Ascending aorta (tissue), 2 donors: ENCODE data around the gene TARBP1. TPM values are rescaled to one million over a fixed set of nuclear protein-coding genes. Genes with fewer than 3 reads are reported as not detected.
A peak's percentile ranks its signal among the peaks of the same experiment; 100 is the strongest.

ENCODE experiments used
- DNase-seq, 2 donors: peaks; one replicate each; pipeline ENCODE4 v3.0.0-alpha.2; 2019; ENCODE audit warnings: low spot score in 2 of 2
- H3K27ac ChIP-seq, 2 donors: fragments of 200-600 bp; sonication (generic); one replicate each; pipeline ENCODE4 v1.5.1; 2016 to 2017; ENCODE audit warnings: mild to moderate bottlenecking in 1 of 2
- H3K27me3 ChIP-seq: fragments of 200-600 bp; sonication (generic); one replicate; pipeline ENCODE4 v1.5.1; 2017
- H3K36me3 ChIP-seq, 2 donors: fragments of 200-600 bp; sonication (generic); one replicate each; pipeline ENCODE4 v1.5.1; 2016
- H3K4me1 ChIP-seq, 2 donors: fragments of 200-600 bp; sonication (generic); one replicate each; pipeline ENCODE4 v1.5.1; 2016 to 2017; ENCODE audit warnings: mild to moderate bottlenecking in 1 of 2
- H3K4me3 ChIP-seq, 2 donors: fragments of 200-600 bp; sonication (generic); one replicate each; pipeline ENCODE4 v1.5.1; 2016 to 2017; ENCODE audit warnings: mild to moderate bottlenecking in 1 of 2
- H3K9me3 ChIP-seq, 2 donors: fragments of 200-600 bp; sonication (generic); one replicate each; pipeline ENCODE4 v1.5.1; 2016
- CTCF ChIP-seq, 3 experiments: fragments of 200-600 bp in 2 of 3; fragments of 450-650 bp in 1 of 3; sonication (generic) in 2 of 3; IDR thresholded peaks; one replicate each; pipeline ENCODE4 v1.5.1; 2016 to 2019; ENCODE audit warnings: antibody characterized with exemption in 3 of 3, mild to moderate bottlenecking in 1 of 3, moderate library complexity in 1 of 3
- intact Hi-C: fragments of 100-400 bp; cut with DNase I; formaldehyde crosslinking; loops from one replicate; pipeline ENCODE4 v1.15.1; 2023
- total RNA-seq: library from RNA; depleted of rRNA; stranded (reverse); fragments of >200 nt; gene quantifications from one replicate; pipeline ENCODE4 v1.1.0, GENCODE V29; 2016

The TARBP1 gene
- total RNA-seq, 1 donor from 2014 or later: 19.2 TPM

DNA sequence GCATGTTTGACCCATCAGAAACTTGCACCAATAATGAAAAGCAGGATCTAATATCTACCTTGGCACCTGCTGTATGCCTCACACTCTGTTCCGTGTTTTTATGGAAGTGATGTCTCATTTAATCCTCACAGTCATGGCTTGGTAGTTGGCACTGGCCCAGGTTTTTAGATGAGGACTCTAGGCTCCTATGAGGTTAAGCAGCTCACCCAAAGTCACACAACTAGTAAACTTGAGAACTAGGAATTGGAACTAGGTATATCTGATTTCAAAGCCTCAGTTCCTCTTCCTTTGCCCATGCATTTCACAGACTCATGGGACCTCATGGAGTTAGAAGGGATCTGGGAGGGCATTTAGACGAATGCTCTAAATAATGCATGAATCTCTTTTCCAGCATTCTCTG, 21.3 kb upstream of the TARBP1 start:
- intact Hi-C loops: no loop called here
- Histone ChIP-seq H3K4me3 (peak overlapping the region in 1 of 2 donors; percentile 49), H3K4me1 (peaks cover 8 to 29% of the 10 kb centered on the region in 2 donors), H3K27ac (peak overlapping the region; percentile 85 to 95), H3K9me3 (no peaks in the 10 kb centered on the region), H3K27me3 (no peaks in the 10 kb centered on the region), H3K36me3 (no peaks in the 10 kb centered on the region)
- peak in 1 of 2 donors; percentile 76 for DNase-seq
- TF ChIP-seq CTCF (IDR thresholded peaks at IDR 0.05): no peak

DNA sequence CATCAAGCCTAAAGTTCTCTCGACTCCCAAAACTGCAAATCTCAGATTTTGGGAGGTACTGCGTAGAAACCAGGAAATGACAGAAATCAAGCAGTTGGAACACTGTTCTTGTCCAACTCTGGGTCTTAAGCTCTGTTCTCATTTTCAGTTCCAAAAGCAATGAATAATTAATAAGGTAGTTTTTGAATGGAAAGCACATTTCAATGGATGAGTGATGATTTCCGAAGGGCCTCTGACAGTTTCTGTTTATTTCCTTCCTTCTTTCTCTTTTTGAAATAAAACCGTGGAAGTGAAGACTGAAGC, 20.9 kb upstream of the TARBP1 start:
- Histone ChIP-seq H3K4me3 (peak overlapping the region in 1 of 2 donors; percentile 49), H3K9me3 (no peaks in the 10 kb centered on the region), H3K4me1 (peaks cover 8 to 28% of the 10 kb centered on the region in 2 donors), H3K36me3 (no peaks in the 10 kb centered on the region), H3K27ac (peak overlapping the region; percentile 85 to 95), H3K27me3 (no peaks in the 10 kb centered on the region)
- no peak for TF ChIP-seq CTCF (IDR thresholded peaks at IDR 0.05)
- no peak for DNase-seq
- intact Hi-C loops: loop anchor here (1.0 to 5.0 kb wide), 9 partner anchors 33 to 1002 kb away; partner anchors contain the start of gene B3GALNT2

GRCh38 chr1:234499119-234499942, 20.4 kb upstream of the TARBP1 start:
- H3K36me3 ChIP-seq: no peaks in the 10 kb centered on the region
- H3K9me3 ChIP-seq: no peaks in the 10 kb centered on the region
- H3K4me3 ChIP-seq: peak overlapping the region; percentile 17 to 49
- peak; percentile 94 to 97 (median 94) for TF ChIP-seq CTCF (IDR thresholded peaks at IDR 0.05)
- intact Hi-C loops: loop anchor here (1.0 to 5.0 kb wide), 9 partner anchors 34 to 1003 kb away; partner anchors contain the start of gene B3GALNT2
- H3K27ac ChIP-seq: peak overlapping the region; percentile 85 to 95
- peak; percentile 71 to 96 for DNase-seq
- H3K4me1 ChIP-seq: peaks cover 8 to 30% of the 10 kb centered on the region in 2 donors
- no peaks in the 10 kb centered on the region for H3K27me3 ChIP-seq

DNA sequence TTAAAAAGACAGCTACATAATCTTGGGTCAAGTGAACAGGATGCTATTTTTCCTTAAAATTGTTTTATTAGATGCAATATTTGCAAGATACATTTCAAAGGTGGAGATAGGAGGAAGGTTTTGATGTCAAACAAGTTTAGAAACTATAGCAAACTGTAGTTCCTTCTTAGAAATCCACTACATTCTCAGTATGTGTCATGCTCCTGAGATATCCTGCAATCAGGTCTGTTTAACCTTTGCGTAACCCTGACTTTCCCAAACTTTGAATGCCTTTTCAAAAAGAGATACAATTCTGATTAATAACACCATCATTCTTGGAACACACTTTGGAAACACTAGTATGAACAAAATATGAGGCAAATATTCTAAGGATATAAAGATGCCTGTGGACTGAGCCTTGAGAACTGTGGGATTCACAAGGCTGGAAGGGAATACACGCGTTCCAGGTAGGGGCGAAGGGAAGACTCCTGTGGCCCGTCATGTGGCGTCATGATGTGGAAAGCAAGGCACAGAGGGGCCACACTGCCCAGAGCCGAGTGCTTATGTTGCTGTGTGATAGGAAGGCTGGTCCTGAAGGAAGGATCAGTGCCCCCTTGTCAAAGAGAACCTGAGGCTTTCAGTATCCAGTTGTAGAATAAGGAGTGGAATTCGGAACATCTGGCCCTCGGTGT, 19.6 kb upstream of the TARBP1 start:
- H3K4me3 ChIP-seq: no peak overlapping the region
- peak overlapping the region; percentile 85 to 95 for H3K27ac ChIP-seq
- H3K27me3 ChIP-seq: no peaks in the 10 kb centered on the region
- no peak for DNase-seq
- H3K36me3 ChIP-seq: no peaks in the 10 kb centered on the region
- no peak for TF ChIP-seq CTCF (IDR thresholded peaks at IDR 0.05)
- intact Hi-C loops: loop anchor here (1.0 to 5.0 kb wide), 9 partner anchors 35 to 1004 kb away; partner anchors contain the start of gene B3GALNT2
- no peaks in the 10 kb centered on the region for H3K9me3 ChIP-seq
- peaks cover 8 to 26% of the 10 kb centered on the region in 2 donors for H3K4me1 ChIP-seq

GRCh38 chr1:234497589-234497988, 18.6 kb upstream of the TARBP1 start:
- H3K4me1 ChIP-seq: peaks cover 3 to 21% of the 10 kb centered on the region in 2 donors
- intact Hi-C loops: loop anchor here (5.0 kb wide), 2 partner anchors 485 to 1005 kb away; partner anchors contain the start of gene B3GALNT2
- no peaks in the 10 kb centered on the region for H3K27me3 ChIP-seq
- H3K9me3 ChIP-seq: no peaks in the 10 kb centered on the region
- no peaks in the 10 kb centered on the region for H3K36me3 ChIP-seq
- no peak for TF ChIP-seq CTCF (IDR thresholded peaks at IDR 0.05)
- DNase-seq: no peak
- no peak overlapping the region for H3K4me3 ChIP-seq
- no peak overlapping the region for H3K27ac ChIP-seq
